ENCODE measurements around the gene FOXRED2. TPM values are rescaled to one million over a fixed set of nuclear protein-coding genes. Genes with fewer than 3 reads are reported as not detected.
A peak's percentile ranks its signal among the peaks of the same experiment; 100 is the strongest.

Gene FOXRED2
- total RNA-seq, 1 experiment from 2014 or later: 34.4 TPM

GRCh38 chr22:36445158-36445668 is 61.6 kb downstream of the FOXRED2 start:
- H3K23me2 ChIP-seq (ENCODE audit: insufficient read length, low read depth, low read length, poor library complexity, severe bottlenecking): no peaks in the 10 kb centered on the region
- DNase-seq: no peak
- H2AK5ac ChIP-seq (ENCODE audit: insufficient read length, low read length): no peak overlapping the region
- no peak for TF ChIP-seq CTCF (conservative IDR thresholded peaks at IDR 0.05)
- no peak overlapping the region for H2BK120ac ChIP-seq (ENCODE audit: low read depth, low read length, poor library complexity, severe bottlenecking)
- no CpG with 5 or more reads among the region's 8 CpGs for WGBS (ENCODE audit: extremely low coverage, insufficient read length, low lambda C conversion rate)
- H3K9me3 ChIP-seq (ENCODE audit: control insufficient read depth, low read depth, low read length): no peaks in the 10 kb centered on the region
- H3K9me3 Mint-ChIP-seq: peaks cover 0 to 4% of the 10 kb centered on the region in 2 experiments; a peak in 1 of 5 replicates
- no peak overlapping the region for H3K56ac ChIP-seq (ENCODE audit: insufficient read length, low read depth, low read length)
- H2AFZ ChIP-seq (ENCODE audit: low read length): no peak overlapping the region
- H4K5ac ChIP-seq (ENCODE audit: insufficient read length, low read depth, low read length): no peak overlapping the region
- H3K27ac ChIP-seq (ENCODE audit: insufficient read length, low read depth, low read length): no peak overlapping the region
- no peak overlapping the region for H2BK12ac ChIP-seq (ENCODE audit: insufficient read length, low read depth, low read length)
- no peaks in the 10 kb centered on the region for H3K79me2 ChIP-seq (ENCODE audit: insufficient read depth, low read length)
- no peaks in the 10 kb centered on the region; the same call in 1 of the 2 replicates for H3K4me1 ChIP-seq (ENCODE audit: insufficient read depth, low read length)
- H2BK20ac ChIP-seq (ENCODE audit: low read depth, low read length, poor library complexity, severe bottlenecking): no peak overlapping the region
- no peak overlapping the region for H4K8ac ChIP-seq (replicated peaks; ENCODE audit: insufficient read length, low read depth, low read length)
- H4K91ac ChIP-seq (ENCODE audit: insufficient read length, low read depth, low read length): no peak overlapping the region
- no peak overlapping the region for H3K4me2 ChIP-seq (ENCODE audit: insufficient read depth, insufficient read length, low read length)
- no peak overlapping the region for H3K9ac ChIP-seq (ENCODE audit: extremely low read depth, insufficient read length, low read length)
- no peak overlapping the region for H3K23ac ChIP-seq (ENCODE audit: insufficient read length, low read depth, low read length)
- peaks cover 17 to 21% of the 10 kb centered on the region in 2 experiments for H3K4me1 Mint-ChIP-seq
- H4K20me1 ChIP-seq (ENCODE audit: control insufficient read depth, insufficient read depth, insufficient read length): no peaks in the 10 kb centered on the region
- H3T11ph ChIP-seq (ENCODE audit: low read length): no peak overlapping the region
- H3K14ac ChIP-seq (ENCODE audit: insufficient read depth, low read length): no peak overlapping the region
- H3K36me3 Mint-ChIP-seq (ENCODE audit: insufficient read depth in 1 of 3, low read depth in 3 of 3): peaks cover 0 to 3% (median 0%) of the 10 kb centered on the region in 3 experiments; a peak in 1 of 7 replicates
- H3K18ac ChIP-seq (ENCODE audit: insufficient read length, low read depth, low read length): no peak overlapping the region
- peak overlapping the region in 1 of 3 experiments; percentile 52; a peak in 2 of 7 replicates for H3K27ac Mint-ChIP-seq
- no peak overlapping the region for H3K4me3 Mint-ChIP-seq
- H3K27me3 ChIP-seq (ENCODE audit: insufficient read depth, low read length): no peaks in the 10 kb centered on the region
- H2BK15ac ChIP-seq (ENCODE audit: low read depth, low read length): no peak overlapping the region
- no peak overlapping the region for H3K4ac ChIP-seq (ENCODE audit: low read depth, low read length)
- H3K27me3 Mint-ChIP-seq (ENCODE audit: low read depth): peaks cover 3% of the 10 kb centered on the region
- no peaks in the 10 kb centered on the region for H3K79me1 ChIP-seq (ENCODE audit: insufficient read depth, low read depth, low read length, poor library complexity, severe bottlenecking)
- no peak overlapping the region for H2BK5ac ChIP-seq (ENCODE audit: insufficient read length, low read length)

Measured in H9 (cell line).